Heart right ventricle (tissue), 16 donors: ENCODE data around the gene AIRE. TPM values are rescaled to one million over a fixed set of nuclear protein-coding genes. Genes with fewer than 3 reads are reported as not detected.
A peak's percentile ranks its signal among the peaks of the same experiment; 100 is the strongest.
"Not testable (repeated sequence)": the region's sequence is repeated elsewhere in the genome, so short reads cannot be mapped to it uniquely, and the experiment has no call there.

ENCODE experiments used
- ATAC-seq, 8 donors: fragments of 200-7000 bp; cut with Tn5 transposase; one replicate each; pipeline ENCODE4 v1.9.1; 2020; ENCODE audit warnings: mild to moderate bottlenecking in 8 of 8, moderate library complexity in 8 of 8, moderate number of reproducible peaks in 1 of 8
- DNase-seq, 2 donors: peaks; one replicate each; pipeline ENCODE4 v3.0.0-alpha.2; 2020
- H3K27ac ChIP-seq, 10 donors: fragments of 200-600 bp; sonication (generic) in 2 of 10; one replicate each; pipeline versions ENCODE4 v1.5.0 to v1.8.0; 2020 to 2022; ENCODE audit warnings: mild to moderate bottlenecking in 3 of 10
- H3K27me3 ChIP-seq, 7 donors: fragments of 200-600 bp; one replicate each; pipeline ENCODE4 v1.8.0; 2021 to 2022; ENCODE audit warnings: mild to moderate bottlenecking in 2 of 7
- H3K36me3 ChIP-seq, 9 donors: fragments of 200-600 bp; sonication (generic) in 1 of 9; one replicate each; pipeline versions ENCODE4 v1.5.0 to v1.8.0; 2020 to 2022; ENCODE audit warnings: mild to moderate bottlenecking in 2 of 9
- H3K4me1 ChIP-seq, 9 donors: fragments of 200-600 bp; sonication (generic) in 1 of 9; one replicate each; pipeline versions ENCODE4 v1.5.0 to v1.8.0; 2020 to 2022; ENCODE audit warnings: mild to moderate bottlenecking in 4 of 9
- H3K4me3 ChIP-seq, 10 donors: fragments of 200-600 bp; sonication (generic) in 2 of 10; one replicate each; pipeline versions ENCODE4 v1.5.0 to v1.8.0; 2020 to 2022; ENCODE audit warnings: mild to moderate bottlenecking in 7 of 10, moderate library complexity in 2 of 10
- H3K9me3 ChIP-seq, 11 donors: fragments of 200-600 bp in 10 of 11; sonication (generic) in 2 of 11; one replicate each; pipeline versions ENCODE4 v1.5.0 to v1.8.0; 2013 to 2022; ENCODE audit warnings: mild to moderate bottlenecking in 2 of 11, control low read depth in 1 of 11, moderate library complexity in 1 of 11
- CTCF ChIP-seq, 9 donors: fragments of 200-600 bp; sonication (generic) in 2 of 9; IDR thresholded peaks; one replicate each; pipeline versions ENCODE4 v1.5.0 to v1.8.0; 2021 to 2022; ENCODE audit warnings: antibody characterized with exemption in 9 of 9, mild to moderate bottlenecking in 5 of 9, moderate library complexity in 1 of 9
- WGBS, 2 donors: extraction: QIAGEN DNeasy Blood & Tissue Kit; methylation state at CpG; one replicate each; pipeline ENCODE4 v1.1.7; 2013; ENCODE audit warnings: inconsistent platforms in 1 of 2; 5-methylcytosine and 5-hydroxymethylcytosine counted together
- intact Hi-C, 10 donors: fragments of 100-400 bp; cut with DNase I; formaldehyde crosslinking; loops; one replicate each; pipeline versions ENCODE4 v1.11.1 to v1.14.2; 2022
- long read RNA-seq, 3 donors: library from polyadenylated mRNA; unstranded; transcript quantifications; one replicate each; pipeline ENCODE4 v2.0.0, GENCODE V29; 2020 to 2021
- polyA plus RNA-seq, 2 donors: library from polyadenylated mRNA; stranded (reverse); fragments of 200-250 nt; gene quantifications; one replicate each; pipeline ENCODE4 v1.2.3, GENCODE V29; 2013
- total RNA-seq, 10 donors: library from RNA; stranded (reverse); fragmentation: NEBNext Ultra II Directional in 3 of 10; extraction: Animal tissue kit (Norgen Biotek cat#: 25700) in 3 of 10; gene quantifications; one replicate each; pipeline versions ENCODE4 v1.2.1 to v1.2.4, GENCODE V29; 2021 to 2023
- donor health status: Arrhythmogenic right ventricular cardiomyopathy.
- donor health status: ischemic (EF 13 %, LVEDD 7.1; RV severe dilation, severe dysfunction).
- donor health status: healthy with polysubstance abuse.
- donor health status: DM: no; HTN: yes; CAD: no.
- donor health status: DM: no; HTN: no; CAD: no.
- donor health status: ischemic (EF 25% LVEDD 6.9; RV normal size, moderate dysfunction).
- donor health status: ischemic (EF 25% LVEDD 5.7; RV mildly dilated, moderate dysfunction).
- donor health status: healthy.
- donor health status: DM: yes; HTN: yes; CAD: no.
- donor health status: Ischemic cardiomyopathy.
- donor health status: ischemic (EF 35%, LVEDD 5.7; RV mildly dilated, moderate dysfunction).
- donor health status: nonischemic (EF 11% LVEDD 7.7; RV severe dilation, severe dysfunction).
- donor health status: DM: yes; HTN: yes; CAD: no.
- donor health status: PGD.
- donor health status: ischemic (EF 29% LVEDD 5.4; RV normal size, mild dysfunction).
- donor health status: nonischemic (EF 23%, LVEDD 6.1; RV moderate dilation, normal function).

Gene AIRE
- total RNA-seq = under 1 TPM in 2 of 10 donors, not detected in 8; 0.05 to 0.10 TPM
- polyA plus RNA-seq = under 1 TPM in 1 of 2 donors, not detected in 1; 0.06 TPM
- long read RNA-seq, donor 1 = 0 reads
- long read RNA-seq, donor 2 = 0 reads
- long read RNA-seq, donor 3, partial matches to known transcripts = 0 of 1 reads
- long read RNA-seq, donor 3, other reads (novel, unspliced or antisense) = 1 of 1 reads

GRCh38 chr21:44285138-44285992 lies at the start of gene AIRE:
AIRE (plus strand) TSS chr21:44285876; CDS start chr21:44286007, 131 bp downstream.
- WGBS, 2 donors = 28 to 31% methylated on average over 44 to 56 of the region's 56 CpGs
- ATAC-seq = peak in 4 of 8 donors; percentile 5 to 74 (median 34)
- Histone ChIP-seq H3K4me1 (peaks cover 0 to 9% (median 0%) of the 10 kb centered on the region in 9 donors), H3K36me3 (no peaks in the 10 kb centered on the region), H3K9me3 (no peaks in the 10 kb centered on the region), H3K27ac (no peak within 1 kb of the TSS), H3K27me3 (peaks cover 0 to 30% (median 21%) of the 10 kb centered on the region in 7 donors), H3K4me3 (peak within 1 kb of the TSS in 8 of 10 donors; percentile 9 to 39 (median 32))
- no peak for DNase-seq
- peak in 1 of 9 donors; percentile 4 for TF ChIP-seq CTCF (IDR thresholded peaks at IDR 0.05)
- intact Hi-C loops = no loop called here

GRCh38 chr21:44240353-44240752 lies 45.3 kb upstream of the AIRE start:
- DNase-seq, H3K4me1 ChIP-seq, H3K4me3 ChIP-seq, intact Hi-C loops, H3K36me3 ChIP-seq, H3K27me3 ChIP-seq, H3K27ac ChIP-seq, H3K9me3 ChIP-seq: not testable (repeated sequence)
- no CpG with 5 or more reads among the region's 46 CpGs for WGBS, 2 donors
- peak in 6 of 8 donors; percentile 20 to 52 (median 33) for ATAC-seq

GRCh38 chr21:44240842-44241241 lies 44.8 kb upstream of the AIRE start, which contains the start of gene ICOSLG:
ICOSLG (minus strand) TSS chr21:44240943; CDS start chr21:44240817, 126 bp downstream.
- no CpG with 5 or more reads among the region's 53 CpGs for WGBS, 2 donors
- H3K9me3 ChIP-seq = not testable (repeated sequence)

GRCh38 chr21:44241281-44241680 lies 44.4 kb upstream of the AIRE start:
- H3K36me3 ChIP-seq, intact Hi-C loops, H3K27ac ChIP-seq, DNase-seq, H3K27me3 ChIP-seq, H3K9me3 ChIP-seq, H3K4me3 ChIP-seq, H3K4me1 ChIP-seq: not testable (repeated sequence)
- WGBS, 2 donors = no CpG with 5 or more reads among the region's 27 CpGs
- ATAC-seq = peak; percentile 47 to 76 (median 63)

More at GRCh38 chr21:44240842-44241241, 44.8 kb upstream of the AIRE start, which contains the start of gene ICOSLG:
- H3K4me1 ChIP-seq, H3K27me3 ChIP-seq, H3K27ac ChIP-seq, DNase-seq, H3K4me3 ChIP-seq, intact Hi-C loops, H3K36me3 ChIP-seq: not testable (repeated sequence)
- ATAC-seq = peak; percentile 82 to 92 (median 86)

GRCh38 chr21:44243980-44244379 lies 41.7 kb upstream of the AIRE start:
- H3K36me3 ChIP-seq, H3K4me3 ChIP-seq, ATAC-seq, H3K9me3 ChIP-seq, H3K27ac ChIP-seq, H3K4me1 ChIP-seq, DNase-seq, intact Hi-C loops, H3K27me3 ChIP-seq: not testable (repeated sequence)
- WGBS, 2 donors = no CpG with 5 or more reads among the region's 15 CpGs

GRCh38 chr21:44247904-44248303 lies 37.8 kb upstream of the AIRE start:
- ATAC-seq, H3K36me3 ChIP-seq, H3K9me3 ChIP-seq, H3K4me3 ChIP-seq, H3K4me1 ChIP-seq, DNase-seq, intact Hi-C loops, H3K27ac ChIP-seq, H3K27me3 ChIP-seq: not testable (repeated sequence)
- WGBS, 2 donors = no CpG with 5 or more reads among the region's 17 CpGs

GRCh38 chr21:44249204-44250037 lies 36.3 kb upstream of the AIRE start:
- WGBS, 2 donors = no CpG with 5 or more reads among the region's 33 CpGs
- intact Hi-C loops, DNase-seq, H3K9me3 ChIP-seq, H3K27ac ChIP-seq, H3K4me1 ChIP-seq, ATAC-seq, H3K36me3 ChIP-seq, H3K27me3 ChIP-seq, H3K4me3 ChIP-seq: not testable (repeated sequence)
